Lower lobe of right lung (tissue), 2 donors: ENCODE data around the gene PRR5L. TPM values are rescaled to one million over a fixed set of nuclear protein-coding genes. Genes with fewer than 3 reads are reported as not detected.

ENCODE experiments used
- ATAC-seq, 2 donors: fragments of 200-7000 bp; cut with Tn5 transposase; one replicate each; pipeline ENCODE4 v1.9.1; 2020 to 2022; ENCODE audit warnings: mild to moderate bottlenecking in 2 of 2, moderate library complexity in 2 of 2
- DNase-seq: peaks from one replicate; pipeline ENCODE4 v3.0.0-alpha.2; 2020
- H3K27ac ChIP-seq: fragments of 200-600 bp; one replicate; pipeline ENCODE4 v1.8.0; 2022
- H3K27me3 ChIP-seq: fragments of 200-600 bp; one replicate; pipeline ENCODE4 v1.8.0; 2022; ENCODE audit warnings: low read depth
- H3K36me3 ChIP-seq: fragments of 200-600 bp; one replicate; pipeline ENCODE4 v1.8.0; 2022; ENCODE audit warnings: mild to moderate bottlenecking
- H3K4me1 ChIP-seq: fragments of 200-600 bp; one replicate; pipeline ENCODE4 v1.8.0; 2022
- H3K4me3 ChIP-seq: fragments of 200-600 bp; one replicate; pipeline ENCODE4 v1.8.0; 2022; ENCODE audit warnings: mild to moderate bottlenecking
- H3K9me3 ChIP-seq: fragments of 200-600 bp; one replicate; pipeline ENCODE4 v1.8.0; 2022
- intact Hi-C: fragments of 100-400 bp; cut with DNase I; formaldehyde crosslinking; loops from one replicate; pipeline ENCODE4 v1.11.0; 2022
- total RNA-seq: library from RNA; stranded (reverse); fragmentation: NEBNext Ultra II Directional; extraction: Animal tissue kit (Norgen Biotek cat#: 25700); gene quantifications from one replicate; pipeline ENCODE4 v1.2.1, GENCODE V29; 2021
- TF ChIP-seq, protein P1 (sequence below): fragments of 200-600 bp; IDR thresholded peaks from one replicate; pipeline ENCODE4 v1.8.0; 2022; ENCODE audit warnings: antibody characterized with exemption, mild to moderate bottlenecking
- donor health status: DM: no; HTN: yes; CAD: no; lungs with severe emphysema.

PRR5L gene
- total RNA-seq, 1 donor from 2014 or later, result 24.9 TPM

DNA sequence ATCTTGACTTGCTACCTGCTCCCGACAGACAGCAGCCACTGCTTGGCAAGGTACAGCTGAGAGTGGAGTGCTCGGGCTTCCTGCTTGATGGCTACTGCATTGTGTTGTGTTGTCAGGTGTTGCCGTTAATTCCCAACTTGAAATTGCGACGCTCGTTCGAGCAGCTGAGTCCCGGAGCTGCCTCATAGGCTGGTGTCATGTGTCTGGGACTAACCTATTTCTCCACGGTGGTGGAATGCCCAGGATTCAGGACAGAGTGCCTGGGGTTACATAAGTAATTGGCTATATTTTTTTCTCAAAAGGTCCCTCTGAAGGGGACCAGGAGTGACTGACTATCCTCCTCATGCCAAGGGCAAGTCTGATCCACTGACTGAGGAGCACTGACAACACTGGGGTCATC lies 25.4 kb upstream of the PRR5L start:
- Histone ChIP-seq H3K4me1 (peaks cover 3% of the 10 kb centered on the region), H3K36me3 (peaks cover 52% of the 10 kb centered on the region), H3K27ac (no peak overlapping the region), H3K9me3 (no peaks in the 10 kb centered on the region), H3K27me3 (no peaks in the 10 kb centered on the region), H3K4me3 (no peak overlapping the region)
- DNase-seq (no peak), ATAC-seq (no peak)
- intact Hi-C loops, result no loop called here
- TF ChIP-seq, protein P1, sequence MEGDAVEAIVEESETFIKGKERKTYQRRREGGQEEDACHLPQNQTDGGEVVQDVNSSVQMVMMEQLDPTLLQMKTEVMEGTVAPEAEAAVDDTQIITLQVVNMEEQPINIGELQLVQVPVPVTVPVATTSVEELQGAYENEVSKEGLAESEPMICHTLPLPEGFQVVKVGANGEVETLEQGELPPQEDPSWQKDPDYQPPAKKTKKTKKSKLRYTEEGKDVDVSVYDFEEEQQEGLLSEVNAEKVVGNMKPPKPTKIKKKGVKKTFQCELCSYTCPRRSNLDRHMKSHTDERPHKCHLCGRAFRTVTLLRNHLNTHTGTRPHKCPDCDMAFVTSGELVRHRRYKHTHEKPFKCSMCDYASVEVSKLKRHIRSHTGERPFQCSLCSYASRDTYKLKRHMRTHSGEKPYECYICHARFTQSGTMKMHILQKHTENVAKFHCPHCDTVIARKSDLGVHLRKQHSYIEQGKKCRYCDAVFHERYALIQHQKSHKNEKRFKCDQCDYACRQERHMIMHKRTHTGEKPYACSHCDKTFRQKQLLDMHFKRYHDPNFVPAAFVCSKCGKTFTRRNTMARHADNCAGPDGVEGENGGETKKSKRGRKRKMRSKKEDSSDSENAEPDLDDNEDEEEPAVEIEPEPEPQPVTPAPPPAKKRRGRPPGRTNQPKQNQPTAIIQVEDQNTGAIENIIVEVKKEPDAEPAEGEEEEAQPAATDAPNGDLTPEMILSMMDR, result no peak

DNA sequence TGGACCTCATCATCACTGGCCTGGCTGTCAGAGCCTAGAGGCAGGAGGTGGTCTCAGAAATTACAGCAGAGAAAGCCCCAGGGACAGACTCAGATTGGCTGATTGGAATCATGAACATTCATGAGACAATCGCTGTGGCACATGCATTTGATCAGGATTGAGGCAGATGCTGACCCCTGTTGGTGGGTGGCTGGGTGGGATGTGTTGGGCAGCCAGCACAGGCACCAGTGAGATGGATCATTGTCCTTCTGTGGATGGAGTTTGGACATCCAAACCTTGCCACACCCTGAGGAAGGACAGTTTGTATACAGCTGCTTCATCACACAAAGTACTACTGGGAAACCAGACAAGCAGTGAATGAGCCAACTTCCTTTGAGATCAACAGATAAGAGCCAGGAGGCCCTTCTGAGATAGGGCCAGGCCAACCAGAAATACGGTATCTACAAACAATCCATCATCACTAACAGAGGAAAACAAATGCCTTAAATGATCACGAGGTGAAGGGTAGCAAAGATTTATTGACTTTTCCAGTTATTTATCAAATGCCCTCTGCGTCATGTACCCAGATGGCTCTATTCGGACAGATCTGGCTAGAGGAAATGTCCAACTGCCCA lies 24.2 kb upstream of the PRR5L start:
- TF ChIP-seq, protein P1, result peak; percentile 18
- intact Hi-C loops, result no loop called here

DNA sequence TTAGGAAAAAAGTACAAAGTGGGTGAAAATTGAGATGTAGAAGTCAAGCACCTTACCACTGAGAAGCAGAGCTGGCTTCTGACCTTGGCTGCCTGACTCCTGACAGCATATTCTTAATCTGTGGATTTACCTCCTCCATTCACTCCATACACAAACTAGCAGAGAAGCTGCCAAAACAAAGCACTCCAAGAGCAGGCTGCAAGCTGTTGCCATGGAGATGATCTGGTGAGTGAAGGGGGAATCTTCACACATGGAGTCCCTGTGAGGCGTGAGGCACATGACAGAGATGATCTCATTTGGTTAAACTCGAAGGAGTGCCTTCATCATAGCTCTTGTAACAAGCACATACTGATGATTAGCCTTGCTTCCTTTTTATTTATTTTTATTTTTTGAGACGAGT lies 23.0 kb upstream of the PRR5L start:
- Histone ChIP-seq H3K27ac (no peak overlapping the region), H3K27me3 (no peaks in the 10 kb centered on the region), H3K9me3 (no peaks in the 10 kb centered on the region), H3K4me1 (no peaks in the 10 kb centered on the region), H3K36me3 (peaks cover 76% of the 10 kb centered on the region), H3K4me3 (no peak overlapping the region)
- DNase-seq (no peak), ATAC-seq (no peak)
- intact Hi-C loops, result no loop called here
- TF ChIP-seq, protein P1, result no peak

More for the DNA sequence above, 24.2 kb upstream of the PRR5L start:
- Histone ChIP-seq H3K27ac (no peak overlapping the region), H3K27me3 (no peaks in the 10 kb centered on the region), H3K4me3 (no peak overlapping the region), H3K9me3 (no peaks in the 10 kb centered on the region), H3K36me3 (peaks cover 64% of the 10 kb centered on the region), H3K4me1 (no peaks in the 10 kb centered on the region)
- DNase-seq, result no peak
- ATAC-seq, result no peak

DNA sequence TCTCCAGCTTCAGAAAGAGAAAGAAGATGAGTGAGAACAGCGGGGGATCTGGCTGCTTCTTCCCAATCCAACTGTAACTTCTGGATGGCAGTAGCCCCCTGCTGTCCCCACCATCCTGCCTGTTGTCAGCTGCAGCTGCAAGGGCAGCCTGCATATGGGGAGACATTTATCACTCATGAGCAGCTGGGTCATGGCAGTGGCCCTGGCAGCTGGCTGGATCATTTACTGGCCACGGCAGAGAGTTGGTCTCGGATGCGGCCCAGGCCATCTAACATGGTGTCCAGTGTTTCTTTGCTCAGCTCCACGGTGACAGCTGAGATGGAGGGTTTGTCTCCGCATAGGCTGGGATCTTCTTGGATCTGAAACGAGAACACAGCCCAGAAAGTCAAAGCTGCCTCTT lies 21.7 kb upstream of the PRR5L start:
- Histone ChIP-seq H3K4me1 (no peaks in the 10 kb centered on the region), H3K36me3 (peaks cover 89% of the 10 kb centered on the region), H3K27me3 (no peaks in the 10 kb centered on the region), H3K4me3 (no peak overlapping the region), H3K27ac (no peak overlapping the region), H3K9me3 (no peaks in the 10 kb centered on the region)
- ATAC-seq (no peak), DNase-seq (no peak)
- TF ChIP-seq, protein P1, result no peak
- intact Hi-C loops, result no loop called here

DNA sequence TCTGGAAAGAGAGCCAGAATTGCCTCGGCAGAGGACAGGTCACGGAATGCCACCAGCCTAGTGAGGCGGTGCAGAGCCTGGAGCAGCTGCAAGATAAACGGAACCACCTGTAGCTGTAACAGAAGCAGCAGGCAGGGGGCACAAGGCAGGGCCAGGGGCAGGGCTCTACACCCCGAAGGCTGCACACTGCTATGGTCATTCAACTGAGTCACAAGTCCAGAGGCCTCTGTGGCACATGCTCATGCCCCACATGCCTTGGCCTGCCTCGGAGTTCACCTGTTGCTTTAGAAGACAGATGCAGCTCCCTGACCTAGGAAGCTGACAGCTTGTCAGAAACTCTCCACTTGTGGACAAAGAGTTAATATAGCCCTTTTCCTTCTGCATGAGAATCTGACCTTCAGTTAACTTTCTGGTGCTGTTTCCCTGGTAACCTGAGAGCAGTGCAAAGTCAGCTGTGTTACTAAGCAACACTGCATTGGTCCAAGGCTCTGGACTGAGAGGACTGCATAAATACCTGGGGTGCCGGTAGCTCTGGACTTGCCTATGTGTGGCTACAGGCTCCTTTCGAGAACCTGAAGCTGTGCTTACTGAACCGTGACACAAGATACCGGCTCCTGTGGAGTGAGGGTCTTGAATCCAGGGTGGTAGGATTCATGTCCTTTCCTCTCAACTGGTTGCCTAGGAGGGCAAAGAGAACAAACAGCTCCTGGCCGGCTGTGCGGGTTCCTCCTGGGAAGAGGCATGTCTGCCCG lies 17.4 kb upstream of the PRR5L start:
- Histone ChIP-seq H3K27me3 (no peaks in the 10 kb centered on the region), H3K9me3 (no peaks in the 10 kb centered on the region), H3K4me1 (no peaks in the 10 kb centered on the region), H3K36me3 (peaks cover 66% of the 10 kb centered on the region), H3K4me3 (no peak overlapping the region), H3K27ac (no peak overlapping the region)
- intact Hi-C loops, result no loop called here
- TF ChIP-seq, protein P1, result no peak
- no peak for DNase-seq
- ATAC-seq, result no peak
